GM12878 (cell line): ENCODE results near the gene CLEC16A. TPM values are rescaled to one million over a fixed set of nuclear protein-coding genes. Genes with fewer than 3 reads are reported as not detected.

Experiments used
- ELK1 ChIP-seq: IDR thresholded peaks from 2 replicates; pipeline ENCODE4 v1.6.1; 2012; ENCODE audit warnings: low read depth, low read length, improper control_type of control experiment
- ESRRA ChIP-seq: IDR thresholded peaks from 2 replicates; pipeline ENCODE4 v1.6.1; 2012; ENCODE audit warnings: mild to moderate bottlenecking, low read length, improper control_type of control experiment
- RAD21 ChIP-seq: IDR thresholded peaks from 2 replicates; pipeline ENCODE4 v1.6.1; 2011; ENCODE audit warnings: mild to moderate bottlenecking, low read depth, low read length, moderate library complexity; ENCODE audit not compliant: insufficient read depth
- REST ChIP-seq: IDR thresholded peaks from 2 replicates; pipeline ENCODE4 v1.6.1; 2012; ENCODE audit warnings: mild to moderate bottlenecking, low read depth, low read length
- SUPT20H ChIP-seq: IDR thresholded peaks from 2 replicates; pipeline ENCODE4 v1.6.1; 2011; ENCODE audit warnings: low read depth, mild to moderate bottlenecking, low read length, moderate library complexity, borderline replicate concordance; ENCODE audit not compliant: control insufficient read depth
- ZNF687 ChIP-seq: fragments of 450-650 bp; IDR thresholded peaks from 2 replicates; pipeline ENCODE4 v1.6.1; 2017; ENCODE audit warnings: mild to moderate bottlenecking, moderate library complexity
- polyA plus RNA-seq, 11 experiments: library from polyadenylated mRNA; depleted of rRNA in 4 of 11; unstranded in 6 of 11; stranded (reverse) in 5 of 11; fragments of >200 nt; fragmentation: Nextera tagmentation in 4 of 11; fragmentation: Illumina TruSeq in 1 of 11; extraction: Ambion mirVana in 4 of 11; extraction: Trizol in 1 of 11; gene quantifications; 1 replicate in 1 of 11; 2 replicates in 10 of 11; pipeline versions ENCODE4 v1.2.1 to v1.2.3, GENCODE V29; 2011 to 2016; ENCODE audit warnings: inconsistent platforms in 2 of 11, missing spikeins in 2 of 11, low read depth in 1 of 11
- total RNA-seq, 4 experiments: library from RNA; depleted of rRNA in 3 of 4; stranded (reverse); fragments of >200 nt in 3 of 4; fragmentation: Illumina TruSeq in 1 of 4; extraction: Trizol in 1 of 4; gene quantifications; 2 replicates each; pipeline versions ENCODE4 v1.2.1 to v1.2.3, GENCODE V29; 2013 to 2021

CLEC16A gene
- total and polyA plus RNA-seq, 10 of the 15 experiments (the other 5 are each of a cell fraction or from before 2014, with no cell fraction given), result 1.5 to 28.8 (median 19.2) TPM

GRCh38 chr16:11097094-11097786, 152.9 kb downstream of the CLEC16A start (continued):
- no peak for TF ChIP-seq REST
- no peak for TF ChIP-seq ZNF687
- no peak for TF ChIP-seq ELK1
- TF ChIP-seq ESRRA, result no peak
- no peak for TF ChIP-seq RAD21
- TF ChIP-seq SUPT20H, result no peak
